MM.1S (cell line): ENCODE data around the gene SP6.

Experiments used
- DNase-seq: peaks from one replicate; pipeline ENCODE4 v3.0.0-alpha.2; 2015
- H2AFZ ChIP-seq: fragments of 300-600 bp; sonication (generic); 2 replicates; pipeline ENCODE4 v1.6.0; 2016; ENCODE audit warnings: antibody characterized with exemption, low read length
- H3F3A ChIP-seq: fragments of 300-600 bp; sonication (generic); 2 replicates; pipeline ENCODE4 v1.6.1; 2016; ENCODE audit warnings: mild to moderate bottlenecking, antibody characterized with exemption, low read length, moderate library complexity, mixed read lengths; ENCODE audit not compliant: insufficient read depth
- H3K27ac ChIP-seq: fragments of 300-600 bp; sonication (generic); 2 replicates; pipeline ENCODE4 v1.5.1; 2016; ENCODE audit warnings: mild to moderate bottlenecking, low read length
- H3K27me3 ChIP-seq: fragments of 300-600 bp; sonication (generic); replicated peaks from 2 replicates; pipeline ENCODE4 v1.6.0; 2016; ENCODE audit warnings: low read length; ENCODE audit not compliant: insufficient read depth
- H3K36me3 ChIP-seq: fragments of 300-600 bp; sonication (generic); replicated peaks from 2 replicates; pipeline ENCODE4 v1.6.1; 2016; ENCODE audit warnings: mild to moderate bottlenecking, low read length, mixed read lengths; ENCODE audit not compliant: insufficient read depth
- H3K4me1 ChIP-seq: fragments of 300-600 bp; sonication (generic); 2 replicates; pipeline ENCODE4 v1.6.1; 2016; ENCODE audit warnings: low read length, mixed read lengths
- H3K4me2 ChIP-seq: fragments of 300-600 bp; sonication (generic); 2 replicates; pipeline ENCODE4 v1.6.0; 2016; ENCODE audit warnings: low read depth, low read length
- H3K4me3 ChIP-seq: fragments of 300-600 bp; sonication (generic); 2 replicates; pipeline ENCODE4 v1.5.1; 2016; ENCODE audit warnings: low read length, mixed read lengths
- H3K79me2 ChIP-seq: fragments of 300-600 bp; sonication (generic); 2 replicates; pipeline ENCODE4 v1.6.1; 2016; ENCODE audit warnings: mixed run types, low read length, mixed read lengths
- H3K9ac ChIP-seq: fragments of 300-600 bp; sonication (generic); 2 replicates; pipeline ENCODE4 v1.6.1; 2016; ENCODE audit warnings: low read length, mixed read lengths
- H3K9me2 ChIP-seq: fragments of 300-600 bp; sonication (generic); replicated peaks from 2 replicates; pipeline ENCODE4 v1.6.1; 2016; ENCODE audit warnings: mild to moderate bottlenecking, low read length, mixed read lengths; ENCODE audit not compliant: insufficient read depth
- H3K9me3 ChIP-seq: fragments of 300-600 bp; sonication (generic); replicated peaks from 2 replicates; pipeline ENCODE4 v1.6.1; 2016; ENCODE audit warnings: mild to moderate bottlenecking, low read length, mixed read lengths; ENCODE audit not compliant: insufficient read depth
- H4K20me1 ChIP-seq: fragments of 300-600 bp; sonication (generic); 2 replicates; pipeline ENCODE4 v1.6.1; 2016; ENCODE audit warnings: mild to moderate bottlenecking, low read length, moderate library complexity, mixed read lengths; ENCODE audit not compliant: insufficient read depth
- EZH2 ChIP-seq: fragments of 300-600 bp; sonication (generic); optimal IDR thresholded peaks from 2 replicates; pipeline ENCODE3; 2017; ENCODE audit warnings: low read depth, mild to moderate bottlenecking, antibody characterized with exemption, low read length, mixed read lengths
- EZH2phosphoT487 ChIP-seq: fragments of 300-600 bp; sonication (generic); IDR thresholded peaks from 2 replicates; pipeline ENCODE4 v1.6.1; 2018; ENCODE audit warnings: antibody characterized with exemption, low read length
- TF ChIP-seq, protein P1 (sequence below): fragments of 300-600 bp; sonication (generic); IDR thresholded peaks from 2 replicates; pipeline ENCODE4 v1.5.1; 2016; ENCODE audit warnings: antibody characterized with exemption, low read length, mixed read lengths

The SP6 gene

DNA sequence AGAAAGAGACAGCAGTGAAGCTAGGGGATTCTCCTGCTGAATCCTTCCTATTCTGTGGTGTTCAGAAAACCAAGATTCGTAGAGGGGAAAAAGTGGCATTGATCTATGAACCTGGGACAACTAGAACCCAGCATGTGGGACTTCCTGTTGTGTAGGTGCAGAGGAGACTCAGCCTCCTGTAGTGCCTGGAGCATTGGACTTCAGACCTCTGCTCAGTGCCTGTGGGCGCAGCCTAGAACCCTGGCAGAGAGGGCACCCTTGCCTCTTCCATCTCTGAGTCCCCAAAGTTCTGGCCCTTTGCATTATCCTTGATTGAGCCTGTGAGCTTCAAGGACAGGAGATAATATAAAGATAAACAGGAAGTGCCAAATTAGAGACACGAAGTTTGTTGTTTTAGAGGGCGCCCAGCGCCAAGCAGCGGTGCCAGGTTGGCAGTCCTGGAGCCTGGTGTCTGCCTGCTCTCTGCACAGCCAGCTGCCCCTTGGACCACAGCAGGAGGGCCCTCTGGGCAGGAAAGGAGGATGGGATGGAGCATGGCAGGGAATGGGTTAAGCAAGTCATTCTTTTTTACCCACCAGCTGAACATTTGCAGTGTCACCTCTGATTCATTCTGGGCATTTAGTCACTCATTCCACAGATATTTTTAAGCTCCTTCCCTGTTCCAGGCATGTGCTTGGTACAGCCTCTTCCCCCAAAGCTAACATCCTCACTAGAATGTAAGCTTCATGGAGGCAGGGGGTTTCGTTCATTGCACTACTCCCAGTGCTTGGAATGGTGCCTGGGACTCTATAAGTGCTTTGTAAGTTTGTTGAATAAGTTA lies 11.9 kb upstream of the SP6 start:
- Histone ChIP-seq H3K4me1 (peaks cover 12% of the 10 kb centered on the region), H3F3A (peaks cover 5% of the 10 kb centered on the region; the same call in 1 of the 2 replicates), H2AFZ (no peak overlapping the region), H3K27me3 (peaks cover 69% of the 10 kb centered on the region), H3K27ac (no peak overlapping the region), H3K4me3 (no peak overlapping the region), H3K9ac (no peak overlapping the region), H3K36me3 (no peaks in the 10 kb centered on the region), H3K4me2 (no peak overlapping the region), H4K20me1 (no peaks in the 10 kb centered on the region), H3K9me2 (no peaks in the 10 kb centered on the region), H3K9me3 (no peaks in the 10 kb centered on the region), H3K79me2 (no peaks in the 10 kb centered on the region)
- no peak for DNase-seq
- TF ChIP-seq, protein P1, sequence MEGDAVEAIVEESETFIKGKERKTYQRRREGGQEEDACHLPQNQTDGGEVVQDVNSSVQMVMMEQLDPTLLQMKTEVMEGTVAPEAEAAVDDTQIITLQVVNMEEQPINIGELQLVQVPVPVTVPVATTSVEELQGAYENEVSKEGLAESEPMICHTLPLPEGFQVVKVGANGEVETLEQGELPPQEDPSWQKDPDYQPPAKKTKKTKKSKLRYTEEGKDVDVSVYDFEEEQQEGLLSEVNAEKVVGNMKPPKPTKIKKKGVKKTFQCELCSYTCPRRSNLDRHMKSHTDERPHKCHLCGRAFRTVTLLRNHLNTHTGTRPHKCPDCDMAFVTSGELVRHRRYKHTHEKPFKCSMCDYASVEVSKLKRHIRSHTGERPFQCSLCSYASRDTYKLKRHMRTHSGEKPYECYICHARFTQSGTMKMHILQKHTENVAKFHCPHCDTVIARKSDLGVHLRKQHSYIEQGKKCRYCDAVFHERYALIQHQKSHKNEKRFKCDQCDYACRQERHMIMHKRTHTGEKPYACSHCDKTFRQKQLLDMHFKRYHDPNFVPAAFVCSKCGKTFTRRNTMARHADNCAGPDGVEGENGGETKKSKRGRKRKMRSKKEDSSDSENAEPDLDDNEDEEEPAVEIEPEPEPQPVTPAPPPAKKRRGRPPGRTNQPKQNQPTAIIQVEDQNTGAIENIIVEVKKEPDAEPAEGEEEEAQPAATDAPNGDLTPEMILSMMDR, result no peak
- TF ChIP-seq EZH2, result no peak
- TF ChIP-seq EZH2phosphoT487, result no peak

DNA sequence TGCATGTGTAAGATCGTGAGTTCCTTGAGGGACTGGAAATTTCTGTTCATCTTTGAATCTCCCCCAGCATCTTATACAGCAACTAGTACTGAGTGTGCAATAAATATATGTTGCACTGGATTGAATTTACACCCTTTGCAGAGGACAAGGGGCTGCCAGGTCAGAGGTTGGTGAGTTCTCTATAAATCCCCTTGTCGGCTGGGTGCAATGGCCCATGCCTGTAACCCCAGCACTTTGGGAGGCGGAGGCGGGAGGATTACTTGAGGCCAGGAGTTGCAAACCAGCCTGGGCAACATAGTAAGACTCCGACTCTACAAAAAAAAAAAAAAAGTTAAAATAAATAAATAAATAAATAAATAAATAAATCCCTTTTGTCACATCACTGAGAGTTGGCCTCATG lies 9.4 kb upstream of the SP6 start:
- peaks cover 10% of the 10 kb centered on the region for H3K4me1 ChIP-seq
- TF ChIP-seq EZH2phosphoT487, result no peak
- no peaks in the 10 kb centered on the region for H4K20me1 ChIP-seq

DNA sequence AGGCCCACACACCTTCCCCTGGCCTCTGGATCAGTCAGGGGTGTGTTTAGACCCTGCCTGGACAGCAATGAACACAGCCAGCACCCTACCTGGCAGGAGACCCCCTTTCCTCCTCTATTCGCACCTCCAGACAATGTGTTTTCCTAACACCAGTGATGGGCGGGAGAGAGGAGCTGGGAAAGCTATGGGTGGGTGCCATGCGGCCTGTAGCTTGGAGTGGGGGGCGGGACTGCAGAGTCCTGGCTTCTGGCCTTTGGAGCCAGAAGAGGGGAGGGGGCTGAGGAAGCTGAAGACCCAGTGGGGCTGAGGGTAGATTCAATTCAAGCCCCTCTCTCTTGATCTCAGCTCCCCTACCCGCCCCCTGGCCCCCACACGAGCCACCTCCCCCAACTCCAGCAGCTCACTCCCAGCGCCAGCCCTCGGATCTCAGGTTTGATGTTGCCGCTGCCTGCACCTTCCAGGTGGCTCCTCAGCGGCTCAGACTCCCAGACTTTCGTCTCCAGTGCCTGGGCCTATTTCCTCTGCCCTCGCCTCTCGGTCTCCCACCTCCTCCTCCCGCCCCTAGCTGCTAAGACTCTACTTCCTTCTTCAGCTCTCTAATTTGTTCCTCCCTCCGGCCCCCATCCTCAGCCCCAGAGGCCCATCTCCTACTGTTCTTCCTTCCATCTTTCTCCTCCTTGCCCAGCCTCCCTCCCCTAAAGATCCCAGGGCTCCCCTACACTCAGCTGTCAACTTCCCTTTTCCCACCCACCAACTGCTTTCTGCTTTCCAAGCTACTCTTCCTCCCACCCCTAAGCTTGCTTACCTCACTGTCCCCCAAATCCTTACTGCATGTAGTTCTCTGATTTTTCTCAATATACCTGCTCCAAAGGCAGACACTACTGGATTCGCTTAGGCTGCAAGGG lies 6.8 kb upstream of the SP6 start:
- Histone ChIP-seq H3K4me2 (no peak overlapping the region), H2AFZ (no peak overlapping the region)

More for the DNA sequence above, 9.4 kb upstream of the SP6 start:
- no peaks in the 10 kb centered on the region for H3K9me3 ChIP-seq
- H3K9me2 ChIP-seq, result no peaks in the 10 kb centered on the region
- DNase-seq, result no peak
- H3K79me2 ChIP-seq, result no peaks in the 10 kb centered on the region
- H3F3A ChIP-seq, result peaks cover 5% of the 10 kb centered on the region; the same call in 1 of the 2 replicates
- H3K4me2 ChIP-seq, result no peak overlapping the region
- H3K36me3 ChIP-seq, result no peaks in the 10 kb centered on the region
- no peak overlapping the region for H3K9ac ChIP-seq
- no peak overlapping the region for H3K27ac ChIP-seq
- H3K4me3 ChIP-seq, result no peak overlapping the region
- no peak overlapping the region for H2AFZ ChIP-seq
- peaks cover 69% of the 10 kb centered on the region for H3K27me3 ChIP-seq

More for the DNA sequence above, 6.8 kb upstream of the SP6 start:
- H3K27me3 ChIP-seq, result peaks cover 87% of the 10 kb centered on the region
- no peaks in the 10 kb centered on the region for H3K4me1 ChIP-seq
- no peaks in the 10 kb centered on the region for H3F3A ChIP-seq
- H3K36me3 ChIP-seq, result no peaks in the 10 kb centered on the region
- TF ChIP-seq, protein P1, result no peak
- TF ChIP-seq EZH2 (no peak), EZH2phosphoT487 (no peak)
- no peaks in the 10 kb centered on the region for H3K79me2 ChIP-seq
- H3K27ac ChIP-seq, result no peak overlapping the region
- no peaks in the 10 kb centered on the region for H3K9me3 ChIP-seq
- H3K4me3 ChIP-seq, result no peak overlapping the region
- no peak for DNase-seq
- H3K9me2 ChIP-seq, result no peaks in the 10 kb centered on the region
- no peak overlapping the region for H3K9ac ChIP-seq
- H4K20me1 ChIP-seq, result no peaks in the 10 kb centered on the region
